ENCODE data around the gene RPL22L1. TPM values are rescaled to one million over a fixed set of nuclear protein-coding genes. Genes with fewer than 3 reads are reported as not detected.

Gene RPL22L1
- 123 and 145 TPM in 2 replicates for total RNA-seq

GRCh38 chr3:170869645-170870593, at the start of gene RPL22L1:
Gene RPL22L1 (minus strand): TSS chr3:170870195. CDS start chr3:170870167, 28 bp downstream.
- peak; percentile 90 for DNase-seq (ENCODE audit: low spot score)
- peaks cover 4% of the 10 kb centered on the region for H3K27me3 Mint-ChIP-seq (ENCODE audit: insufficient read depth)
- no peaks in the 10 kb centered on the region for H3K9me3 Mint-ChIP-seq
- peaks cover 38% of the 10 kb centered on the region for H3K36me3 Mint-ChIP-seq (ENCODE audit: low read depth)
- H3K4me3 Mint-ChIP-seq, result peak within 1 kb of the TSS; percentile 98
- intact Hi-C loops (cut with micrococcal nuclease), result loop anchor here (1.0 to 10.0 kb wide), 12 partner anchors 13 to 1882 kb away; partner anchors contain the start of genes ECT2, EIF5A2, MYNN and PHC3
- H3K4me1 Mint-ChIP-seq (ENCODE audit: low read depth), result peaks cover 24% of the 10 kb centered on the region
- H3K27ac Mint-ChIP-seq, result peak within 1 kb of the TSS; percentile 100

DNA sequence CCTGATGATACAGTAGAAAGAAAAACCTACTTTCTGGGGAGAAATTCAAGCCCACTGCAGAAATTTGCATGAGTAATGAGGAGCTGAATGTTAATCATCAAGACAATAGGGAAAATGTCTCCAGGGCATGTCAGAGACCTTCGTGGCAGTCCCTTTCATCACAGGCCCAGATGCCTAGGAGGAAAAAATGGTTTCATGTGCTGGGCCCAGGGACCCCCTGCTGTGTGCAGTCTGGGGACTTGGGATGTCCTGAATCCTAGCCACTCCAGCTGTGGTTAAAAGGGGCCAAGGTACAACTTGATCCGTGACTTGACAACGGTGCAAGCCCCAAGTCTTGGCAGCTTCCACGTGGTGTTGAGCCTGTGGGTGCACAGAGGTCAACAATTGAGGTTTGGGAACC, 48.7 kb upstream of the RPL22L1 start:
- H3K9me3 Mint-ChIP-seq, result peaks cover 21% of the 10 kb centered on the region
- H3K27ac Mint-ChIP-seq, result no peak overlapping the region
- H3K27me3 Mint-ChIP-seq (ENCODE audit: insufficient read depth), result peaks cover 12% of the 10 kb centered on the region
- H3K4me3 Mint-ChIP-seq, result no peak overlapping the region
- DNase-seq (ENCODE audit: low spot score), result no peak
- intact Hi-C loops (cut with micrococcal nuclease), result no loop called here
- no peaks in the 10 kb centered on the region for H3K4me1 Mint-ChIP-seq (ENCODE audit: low read depth)
- no peaks in the 10 kb centered on the region for H3K36me3 Mint-ChIP-seq (ENCODE audit: low read depth)

- Mint-ChIP-seq H3K27me3 (ENCODE audit: insufficient read depth) (peaks cover 15% of the 10 kb centered on the region), H3K4me1 (ENCODE audit: low read depth) (no peaks in the 10 kb centered on the region), H3K27ac (no peak overlapping the region), H3K9me3 (peaks cover 11% of the 10 kb centered on the region), H3K4me3 (no peak overlapping the region), H3K36me3 (ENCODE audit: low read depth) (no peaks in the 10 kb centered on the region)
- intact Hi-C loops (cut with micrococcal nuclease), result no loop called here
- no peak for DNase-seq (ENCODE audit: low spot score)
Observed at GRCh38 chr3:170914690-170915089, 44.7 kb upstream of the RPL22L1 start.

GRCh38 chr3:170914212-170914611, 44.2 kb upstream of the RPL22L1 start:
- Mint-ChIP-seq H3K4me1 (ENCODE audit: low read depth) (no peaks in the 10 kb centered on the region), H3K27me3 (ENCODE audit: insufficient read depth) (peaks cover 20% of the 10 kb centered on the region), H3K4me3 (no peak overlapping the region), H3K27ac (no peak overlapping the region), H3K36me3 (ENCODE audit: low read depth) (no peaks in the 10 kb centered on the region), H3K9me3 (peaks cover 16% of the 10 kb centered on the region)
- no peak for DNase-seq (ENCODE audit: low spot score)
- intact Hi-C loops (cut with micrococcal nuclease), result no loop called here

GRCh38 chr3:170911051-170911450, 41.1 kb upstream of the RPL22L1 start:
- no peak overlapping the region for H3K4me3 Mint-ChIP-seq
- DNase-seq (ENCODE audit: low spot score), result no peak
- peaks cover 19% of the 10 kb centered on the region for H3K4me1 Mint-ChIP-seq (ENCODE audit: low read depth)
- intact Hi-C loops (cut with micrococcal nuclease), result no loop called here
- peaks cover 20% of the 10 kb centered on the region for H3K27me3 Mint-ChIP-seq (ENCODE audit: insufficient read depth)
- H3K9me3 Mint-ChIP-seq, result peaks cover 9% of the 10 kb centered on the region
- no peak overlapping the region for H3K27ac Mint-ChIP-seq
- H3K36me3 Mint-ChIP-seq (ENCODE audit: low read depth), result peaks cover 1% of the 10 kb centered on the region

GRCh38 chr3:170910542-170910941, 40.5 kb upstream of the RPL22L1 start:
- Mint-ChIP-seq H3K4me3 (peak overlapping the region; percentile 16), H3K27ac (no peak overlapping the region), H3K4me1 (ENCODE audit: low read depth) (peaks cover 23% of the 10 kb centered on the region), H3K9me3 (peaks cover 9% of the 10 kb centered on the region), H3K36me3 (ENCODE audit: low read depth) (peaks cover 1% of the 10 kb centered on the region), H3K27me3 (ENCODE audit: insufficient read depth) (peaks cover 17% of the 10 kb centered on the region)
- intact Hi-C loops (cut with micrococcal nuclease), result no loop called here
- DNase-seq (ENCODE audit: low spot score), result no peak

GRCh38 chr3:170909129-170909903, 39.3 kb upstream of the RPL22L1 start:
- Mint-ChIP-seq H3K27ac (no peak overlapping the region), H3K36me3 (ENCODE audit: low read depth) (peaks cover 1% of the 10 kb centered on the region), H3K4me3 (peak overlapping the region; percentile 96), H3K4me1 (ENCODE audit: low read depth) (peaks cover 24% of the 10 kb centered on the region), H3K27me3 (ENCODE audit: insufficient read depth) (peaks cover 12% of the 10 kb centered on the region), H3K9me3 (peaks cover 9% of the 10 kb centered on the region)
- intact Hi-C loops (cut with micrococcal nuclease), result loop anchor here (2.0 to 10.0 kb wide), 6 partner anchors 348 to 1845 kb away; partner anchors contain the start of genes ECT2, MYNN, PHC3 and PRKCI
- no peak for DNase-seq (ENCODE audit: low spot score)

- peak; percentile 88 for DNase-seq (ENCODE audit: low spot score)
- intact Hi-C loops (cut with micrococcal nuclease), result loop anchor here (1.0 to 10.0 kb wide), 7 partner anchors 38 to 1846 kb away; partner anchors contain the start of genes ECT2, MYNN, PHC3 and PRKCI
- Mint-ChIP-seq H3K4me3 (peak within 1 kb of the TSS; percentile 96), H3K36me3 (ENCODE audit: low read depth) (peaks cover 1% of the 10 kb centered on the region), H3K27me3 (ENCODE audit: insufficient read depth) (peaks cover 12% of the 10 kb centered on the region), H3K9me3 (peaks cover 9% of the 10 kb centered on the region), H3K27ac (peak within 1 kb of the TSS; percentile 85), H3K4me1 (ENCODE audit: low read depth) (peaks cover 24% of the 10 kb centered on the region)
Observed at GRCh38 chr3:170908235-170909116, 38.5 kb upstream of the RPL22L1 start, which contains the start of gene EIF5A2. Gene EIF5A2 (minus strand): TSS chr3:170908637. CDS start chr3:170907806, 831 bp downstream.

DNA sequence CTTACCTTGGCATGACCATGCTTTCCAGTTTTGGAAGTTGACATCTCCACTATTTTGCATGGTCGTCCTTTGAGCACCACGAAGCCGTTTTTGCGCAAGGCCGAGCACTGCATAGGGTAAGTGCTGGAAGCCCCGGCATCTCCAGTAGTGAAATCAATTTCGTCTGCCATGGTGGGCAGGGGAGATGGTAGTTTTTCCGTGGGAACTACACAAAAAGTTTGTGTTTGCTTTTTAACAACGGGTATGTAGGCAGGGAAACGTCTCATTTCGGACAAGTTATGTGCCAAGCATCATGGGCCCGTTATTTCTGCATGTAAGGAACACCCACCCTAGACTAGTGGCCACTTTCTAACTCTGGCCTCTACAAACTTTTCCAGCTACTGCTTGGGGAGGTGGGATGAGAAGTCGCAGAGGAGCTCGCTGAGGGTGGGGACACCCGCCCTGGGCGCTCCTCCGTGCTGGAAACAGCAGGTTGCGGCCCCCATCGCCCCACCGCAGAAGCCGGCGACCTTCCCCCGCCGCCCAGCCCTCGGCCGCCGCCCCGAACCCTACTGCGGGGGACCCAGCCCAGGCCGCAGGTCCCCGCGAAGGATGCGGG, 37.7 kb upstream of the RPL22L1 start:
- H3K27ac Mint-ChIP-seq, result no peak overlapping the region
- H3K4me1 Mint-ChIP-seq (ENCODE audit: low read depth), result peaks cover 24% of the 10 kb centered on the region
- peaks cover 1% of the 10 kb centered on the region for H3K36me3 Mint-ChIP-seq (ENCODE audit: low read depth)
- H3K9me3 Mint-ChIP-seq, result peaks cover 9% of the 10 kb centered on the region
- intact Hi-C loops (cut with micrococcal nuclease), result loop anchor here (1.0 to 10.0 kb wide), 7 partner anchors 37 to 1847 kb away; partner anchors contain the start of genes ECT2, MYNN, PHC3 and PRKCI
- no peak for DNase-seq (ENCODE audit: low spot score)
- H3K4me3 Mint-ChIP-seq, result peak overlapping the region; percentile 96
- H3K27me3 Mint-ChIP-seq (ENCODE audit: insufficient read depth), result peaks cover 12% of the 10 kb centered on the region

DNA sequence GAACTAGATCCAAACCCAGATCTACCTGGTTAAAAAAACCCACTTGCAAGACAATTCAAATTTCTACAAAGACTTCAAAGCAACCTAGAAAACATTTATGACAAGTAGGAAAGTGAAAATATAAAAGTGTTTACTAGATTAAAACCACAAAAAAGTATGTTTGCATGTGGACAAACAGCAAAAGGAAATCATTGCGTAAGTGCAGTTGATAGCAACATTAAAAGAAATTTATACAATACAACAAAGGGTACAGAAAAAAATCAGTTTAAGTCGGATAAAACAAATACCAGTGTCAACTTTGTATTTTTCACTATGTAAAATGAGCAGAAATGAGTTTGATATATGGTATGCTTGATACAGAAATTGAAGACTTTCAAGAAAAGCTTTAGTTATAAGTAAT, 35.9 kb upstream of the RPL22L1 start:
- H3K27ac Mint-ChIP-seq, result no peak overlapping the region
- no peak for DNase-seq (ENCODE audit: low spot score)
- H3K36me3 Mint-ChIP-seq (ENCODE audit: low read depth), result peaks cover 5% of the 10 kb centered on the region
- no peak overlapping the region for H3K4me3 Mint-ChIP-seq
- peaks cover 8% of the 10 kb centered on the region for H3K27me3 Mint-ChIP-seq (ENCODE audit: insufficient read depth)
- H3K4me1 Mint-ChIP-seq (ENCODE audit: low read depth), result peaks cover 24% of the 10 kb centered on the region
- intact Hi-C loops (cut with micrococcal nuclease), result loop anchor here (5.0 to 10.0 kb wide), 4 partner anchors 351 to 1849 kb away; partner anchors contain the start of genes ECT2, MYNN and SKIL
- peaks cover 9% of the 10 kb centered on the region for H3K9me3 Mint-ChIP-seq

DNA sequence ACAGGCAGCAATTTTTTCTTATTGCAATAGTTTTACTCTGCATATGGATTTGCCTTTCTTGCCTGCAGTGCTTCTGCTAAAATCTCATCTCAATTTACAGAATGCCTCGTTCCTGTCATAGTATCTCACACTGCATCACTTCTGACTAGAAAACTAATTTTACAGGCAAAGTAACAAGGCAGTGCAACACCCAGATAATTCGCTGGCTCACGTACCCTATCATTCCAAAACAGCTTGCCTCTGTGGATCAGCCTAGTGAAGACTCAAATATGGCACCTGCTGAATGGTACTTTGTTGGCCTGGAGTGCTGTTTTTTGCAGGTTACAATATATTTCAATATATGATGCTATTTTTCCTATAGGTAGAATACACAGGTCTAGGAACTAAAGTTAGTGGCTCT, 33.1 kb upstream of the RPL22L1 start:
- H3K4me1 Mint-ChIP-seq (ENCODE audit: low read depth), result peaks cover 20% of the 10 kb centered on the region
- H3K27me3 Mint-ChIP-seq (ENCODE audit: insufficient read depth), result peaks cover 2% of the 10 kb centered on the region
- DNase-seq (ENCODE audit: low spot score), result no peak
- no peak overlapping the region for H3K27ac Mint-ChIP-seq
- intact Hi-C loops (cut with micrococcal nuclease), result loop anchor here (10.0 kb wide), 1 partner anchor 1852 kb away; the partner anchor contains the start of gene ECT2
- peaks cover 4% of the 10 kb centered on the region for H3K36me3 Mint-ChIP-seq (ENCODE audit: low read depth)
- no peak overlapping the region for H3K4me3 Mint-ChIP-seq
- H3K9me3 Mint-ChIP-seq, result no peaks in the 10 kb centered on the region
